Mesenteric fat pad (tissue), 1 donor: Measurements from ENCODE around the gene LYSMD4. TPM values are rescaled to one million over a fixed set of nuclear protein-coding genes. Genes with fewer than 3 reads are reported as not detected.

Experiments
- DNase-seq: peaks from one replicate; pipeline ENCODE4 v3.0.0-alpha.2; 2020; ENCODE audit warnings: low spot score
- total RNA-seq: library from RNA; stranded (reverse); fragmentation: NEBNext Ultra II Directional; extraction: Animal tissue kit (Norgen Biotek cat#: 25700); gene quantifications from one replicate; pipeline ENCODE4 v1.2.1, GENCODE V29; 2021
- donor health status: DM: yes; HTN: yes; CAD: no.

The LYSMD4 gene
- total RNA-seq, 1 donor from 2014 or later = 6.4 TPM

DNA sequence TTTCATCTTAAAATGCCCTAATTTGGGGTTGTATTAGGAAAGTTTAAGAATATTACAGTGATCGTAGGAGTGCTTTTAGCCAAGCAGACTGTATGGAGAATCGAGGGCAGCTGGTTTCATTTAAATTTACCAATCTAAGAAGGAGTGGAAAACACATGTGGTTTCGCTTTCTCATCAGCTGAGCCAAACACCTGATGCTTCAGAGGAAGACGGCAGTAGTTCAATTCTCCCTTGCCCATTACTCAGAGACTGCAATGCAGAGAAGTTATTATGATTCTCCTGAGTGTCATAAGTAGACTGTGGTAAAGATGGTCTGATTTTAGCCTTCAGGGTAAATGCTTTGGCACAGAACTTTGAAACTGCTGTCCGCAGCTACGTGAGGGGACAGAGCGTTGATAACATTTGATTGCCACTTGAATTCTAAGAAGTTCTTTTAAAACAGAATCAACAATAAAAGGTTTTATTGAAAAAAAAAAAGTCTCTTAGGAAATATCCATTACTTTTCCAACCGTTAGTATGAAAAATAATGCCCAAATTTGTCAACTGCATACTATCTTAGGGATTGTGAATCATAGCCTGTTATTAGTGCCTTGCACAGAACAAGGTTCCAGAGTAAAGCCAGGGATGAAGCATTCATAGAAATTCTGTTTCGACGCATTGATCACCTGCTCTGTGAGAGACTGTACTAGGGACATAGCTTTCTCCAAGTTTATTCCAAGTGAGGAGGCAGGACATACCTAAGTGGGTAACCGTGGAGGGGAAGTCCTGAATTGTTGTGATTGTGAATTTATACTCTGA, 25.6 kb downstream of the LYSMD4 start:
- DNase-seq = no peak

DNA sequence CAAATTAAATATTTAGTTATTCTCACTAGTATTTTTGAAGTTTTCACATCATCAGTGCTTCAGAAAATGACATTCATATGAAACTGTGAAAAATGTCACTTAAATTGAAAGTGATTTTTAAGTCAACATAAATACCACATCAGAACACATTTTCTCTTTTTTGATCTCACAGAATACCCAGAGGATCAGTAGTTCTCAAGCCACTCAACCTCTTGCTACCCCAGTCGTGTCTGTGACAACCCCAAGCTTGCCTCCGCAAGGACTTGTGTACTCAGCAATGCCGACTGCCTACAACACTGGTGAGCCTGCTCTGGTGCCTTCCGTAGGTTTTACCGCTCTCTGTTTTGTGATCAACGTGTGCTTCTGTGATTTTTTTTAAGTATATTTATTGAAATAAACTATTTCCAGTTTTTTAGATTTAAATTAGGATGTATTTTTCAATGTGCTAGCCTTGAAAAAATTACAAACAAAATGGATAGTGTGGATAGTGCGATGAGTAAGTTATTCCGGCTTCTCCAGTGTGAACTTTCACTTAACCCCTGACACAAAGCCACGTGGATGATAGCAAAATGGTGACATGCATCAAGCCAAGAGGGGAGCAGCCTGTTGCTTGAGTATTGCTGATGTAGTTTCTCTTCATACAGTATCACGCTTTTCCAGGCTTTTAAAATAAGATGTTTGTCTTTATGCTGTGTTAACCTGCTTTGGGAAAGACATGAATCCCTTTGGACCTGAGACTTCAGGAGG, 26.5 kb downstream of the LYSMD4 start:
- DNase-seq = no peak

DNA sequence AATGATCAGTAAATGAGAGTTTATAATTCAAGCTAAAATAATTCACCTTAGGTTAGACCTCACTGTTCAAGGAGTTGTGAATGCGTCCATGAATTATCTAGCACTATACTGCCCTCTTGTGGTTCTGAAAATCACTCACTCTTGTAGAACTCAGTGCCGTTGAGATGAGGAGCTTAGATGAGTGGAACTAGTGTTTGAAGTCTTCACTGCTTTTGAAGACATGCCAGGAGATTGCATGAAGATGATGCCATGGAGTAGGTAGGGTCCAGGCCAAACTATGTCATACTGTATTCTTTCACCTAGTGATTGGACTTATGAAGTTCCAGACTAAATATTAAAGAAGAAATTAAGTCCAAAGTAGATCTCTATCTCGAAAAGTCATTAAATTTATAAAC, 28.8 kb downstream of the LYSMD4 start:
- DNase-seq = no peak

DNA sequence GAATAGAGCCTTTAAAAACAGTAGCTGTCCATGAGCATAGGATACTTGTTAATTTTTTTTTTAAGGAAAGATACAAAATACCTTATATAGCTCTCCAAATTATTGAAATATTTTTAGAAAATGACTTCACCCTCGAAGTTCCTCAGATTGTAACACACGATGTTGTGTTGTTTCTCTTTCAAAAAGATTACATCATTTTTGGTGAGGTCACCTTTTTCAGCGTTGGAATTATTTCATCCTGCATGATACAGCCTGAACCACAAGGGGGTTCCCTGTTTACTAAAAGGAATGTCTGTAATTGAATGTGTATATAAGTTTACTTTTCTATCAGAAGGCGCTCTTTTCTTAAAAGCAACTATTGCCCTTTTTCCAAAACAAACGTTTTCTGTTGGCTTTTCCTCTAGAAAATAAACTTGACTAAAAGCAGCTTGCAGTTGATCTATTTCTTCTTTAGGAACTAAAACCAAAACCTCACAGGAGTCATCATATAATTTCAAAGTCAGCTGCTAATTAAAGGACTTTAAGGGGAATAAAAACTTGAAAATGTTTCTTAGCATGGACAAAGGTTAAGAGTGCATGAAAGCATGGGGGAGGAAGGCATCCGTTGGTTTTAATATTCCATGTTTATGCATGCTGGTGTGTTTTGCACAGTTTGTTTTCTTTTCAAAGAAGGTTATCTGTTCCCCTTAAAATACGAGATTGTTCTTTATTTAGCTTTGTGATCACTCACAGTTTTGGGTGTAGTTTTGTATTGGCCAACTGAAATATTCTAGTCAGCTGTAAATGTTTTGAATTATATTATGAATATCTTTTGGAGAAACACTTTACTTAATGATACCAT, 29.4 kb downstream of the LYSMD4 start:
- DNase-seq = no peak

DNA sequence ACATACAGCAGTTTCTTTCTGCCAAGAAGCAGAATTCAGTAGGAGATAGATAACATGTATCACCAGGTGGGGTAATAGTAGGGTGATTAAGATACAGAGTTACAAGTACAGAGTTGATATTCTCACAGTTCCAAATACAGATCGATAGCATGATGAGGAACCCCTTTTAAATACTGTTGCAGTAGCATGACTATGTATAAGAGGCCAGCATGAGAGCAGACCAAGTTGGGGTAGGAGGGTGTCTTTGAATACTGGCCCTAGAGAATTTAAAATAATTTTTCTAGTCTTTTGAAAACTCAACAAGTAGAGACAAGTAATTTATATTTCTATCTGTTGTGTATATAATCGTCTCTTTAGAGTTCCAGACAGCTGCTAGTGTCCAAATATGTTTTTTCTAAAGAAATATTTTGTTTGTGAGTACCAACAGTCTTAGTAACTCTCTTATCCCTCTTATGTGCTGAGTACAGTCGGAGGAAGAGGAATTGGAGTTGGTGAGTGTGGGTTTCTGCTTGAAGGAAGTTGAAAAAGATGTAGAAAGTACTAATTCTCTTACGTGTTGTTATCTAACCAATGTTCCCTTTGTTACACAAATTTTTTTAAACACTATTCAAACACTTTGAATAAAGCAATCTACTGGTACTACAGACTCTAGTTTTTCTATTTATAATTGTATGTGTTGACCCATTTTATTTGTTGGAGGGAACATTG, 30.2 kb downstream of the LYSMD4 start:
- DNase-seq = no peak

DNA sequence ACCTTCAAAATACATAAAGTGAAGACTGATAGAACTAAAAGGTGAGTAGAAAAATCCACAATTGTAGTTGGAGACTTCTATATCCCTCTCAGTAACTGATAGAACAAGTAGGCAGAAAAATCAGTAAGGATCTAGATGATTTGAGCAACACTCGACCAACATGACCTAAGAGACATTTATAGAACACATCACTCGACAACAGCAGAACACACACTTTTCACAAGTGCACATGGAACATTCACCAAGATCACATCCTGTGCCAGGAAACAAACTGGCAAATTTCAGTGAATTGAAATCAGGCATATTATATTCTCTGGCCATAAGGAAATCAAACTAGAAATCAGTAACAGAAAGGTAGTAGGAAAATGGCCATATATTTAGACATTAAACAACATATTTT, 37.1 kb downstream of the LYSMD4 start:
- no peak for DNase-seq

DNA sequence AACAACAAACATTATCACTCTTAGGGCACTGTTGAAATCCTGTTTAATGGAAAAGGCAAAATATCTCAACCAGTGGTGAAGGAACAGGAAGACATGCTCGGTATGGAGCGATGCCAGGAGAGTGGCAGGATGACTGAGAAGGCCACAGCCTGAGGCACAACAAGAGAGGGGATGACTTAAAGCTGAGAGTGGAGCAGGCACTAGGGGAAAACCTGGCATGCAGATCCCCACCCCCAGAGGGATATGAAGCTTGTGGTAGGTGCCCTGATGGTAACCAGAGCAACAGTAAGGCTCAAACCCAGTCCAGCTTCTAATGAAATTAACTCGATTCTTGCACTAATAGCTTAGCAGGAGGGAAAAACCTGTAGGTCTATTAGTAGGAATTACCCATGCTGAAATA, 40.4 kb downstream of the LYSMD4 start:
- no peak for DNase-seq

DNA sequence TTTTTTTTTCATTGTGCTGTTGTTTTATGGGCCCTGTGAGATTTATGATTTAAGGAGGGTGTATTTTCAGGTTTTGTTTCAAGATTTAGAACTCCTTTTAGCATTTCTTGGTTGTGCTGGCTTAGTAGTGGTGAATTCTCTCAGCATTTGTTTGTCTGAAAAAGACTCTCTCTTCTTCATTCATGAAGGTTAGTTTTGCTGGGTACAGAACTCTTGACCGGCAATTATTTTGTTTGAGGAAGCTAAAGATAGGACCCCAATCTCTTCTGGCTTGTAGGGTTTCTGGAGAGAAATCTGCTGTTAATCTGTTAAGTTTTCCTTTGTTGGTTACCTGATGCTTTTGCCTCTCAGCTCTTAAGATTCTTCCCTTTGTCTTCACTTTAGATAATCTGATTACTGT, 46.9 kb downstream of the LYSMD4 start:
- no peak for DNase-seq

DNA sequence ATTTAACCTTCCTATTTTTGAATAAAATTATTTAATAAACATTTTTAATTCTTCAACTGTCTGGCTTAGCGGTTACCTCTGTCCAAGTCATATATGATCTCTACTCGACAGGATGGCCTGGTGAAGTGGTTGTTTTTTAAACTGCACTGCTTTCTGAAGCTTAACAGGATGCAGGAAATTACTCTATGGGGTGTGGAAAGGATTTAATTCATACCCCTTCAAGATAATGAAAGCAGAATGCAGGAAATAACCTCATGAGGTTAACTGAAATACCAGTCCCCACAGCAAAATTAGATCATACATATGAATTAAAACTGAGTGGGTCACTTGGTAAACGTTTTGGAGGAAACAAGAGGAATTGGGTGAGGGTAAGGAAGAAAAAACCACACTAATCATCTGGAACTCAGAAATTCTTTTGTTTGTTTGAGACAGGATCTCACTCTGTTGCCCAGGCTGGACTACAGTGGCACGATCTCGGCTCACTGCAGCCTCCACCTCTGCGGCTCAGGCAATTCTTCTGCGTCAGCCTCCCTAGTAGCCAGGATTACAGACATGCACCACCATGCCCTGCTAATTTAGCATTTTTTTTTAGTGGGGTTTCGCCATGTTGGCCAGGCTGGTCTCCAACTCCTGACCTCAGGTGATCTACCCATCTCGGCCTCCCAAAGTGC, 50.1 kb downstream of the LYSMD4 start:
- no peak for DNase-seq

DNA sequence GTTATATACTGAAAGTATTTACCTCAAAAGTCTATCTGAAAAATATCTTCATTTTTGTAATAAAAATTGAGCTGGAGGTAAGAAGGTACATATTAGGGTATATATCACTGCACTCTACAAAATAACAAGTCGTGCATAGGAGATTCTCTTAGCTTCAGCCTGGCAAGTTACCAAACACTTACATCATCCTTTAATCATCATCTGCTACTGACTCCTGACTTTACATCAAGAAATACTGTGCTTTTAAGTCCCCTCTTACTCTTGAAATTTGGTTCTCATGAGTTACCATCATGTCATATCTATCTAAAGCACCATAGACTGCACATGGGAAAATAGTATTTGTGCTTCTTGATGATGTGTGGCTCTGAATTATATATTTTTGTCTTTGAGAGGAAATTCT, 50.8 kb downstream of the LYSMD4 start:
- DNase-seq = no peak

DNA sequence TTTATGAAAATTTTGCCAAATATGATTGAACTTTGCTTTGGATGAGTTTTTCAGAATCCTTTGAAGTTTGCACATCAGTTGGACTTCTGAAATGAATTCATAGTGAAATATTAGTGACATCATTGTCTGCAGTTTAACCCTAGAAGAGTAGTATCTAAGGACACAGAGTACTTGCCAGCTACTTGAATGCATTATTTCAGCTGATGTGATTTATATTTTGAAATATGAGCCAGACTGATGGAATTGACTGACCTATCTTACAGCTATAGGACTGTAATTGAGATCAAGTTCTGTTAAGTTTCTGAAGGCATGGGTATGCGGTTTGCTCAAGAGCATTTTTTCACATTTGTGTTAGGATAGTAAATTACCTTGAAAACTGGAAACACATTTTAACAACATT, 51.2 kb downstream of the LYSMD4 start:
- no peak for DNase-seq

DNA sequence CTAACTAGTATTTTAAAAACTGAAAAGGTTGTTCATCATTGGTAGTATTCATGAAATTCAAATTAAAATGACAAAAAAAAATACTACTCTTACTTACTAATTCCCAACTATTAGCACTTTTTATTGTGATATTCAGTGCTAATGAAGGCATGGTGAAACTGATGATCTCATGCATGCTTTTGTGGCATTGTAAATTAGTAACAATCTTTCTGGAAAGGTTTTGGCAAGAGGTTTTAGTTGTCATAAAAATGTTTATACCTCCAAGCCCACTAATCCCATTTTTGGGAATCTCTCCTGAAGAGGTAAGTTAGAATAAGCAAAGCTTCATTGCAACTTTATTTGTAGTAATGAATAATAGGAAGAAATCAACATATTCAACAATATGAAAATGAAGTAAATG, 53.0 kb downstream of the LYSMD4 start:
- DNase-seq = no peak

DNA sequence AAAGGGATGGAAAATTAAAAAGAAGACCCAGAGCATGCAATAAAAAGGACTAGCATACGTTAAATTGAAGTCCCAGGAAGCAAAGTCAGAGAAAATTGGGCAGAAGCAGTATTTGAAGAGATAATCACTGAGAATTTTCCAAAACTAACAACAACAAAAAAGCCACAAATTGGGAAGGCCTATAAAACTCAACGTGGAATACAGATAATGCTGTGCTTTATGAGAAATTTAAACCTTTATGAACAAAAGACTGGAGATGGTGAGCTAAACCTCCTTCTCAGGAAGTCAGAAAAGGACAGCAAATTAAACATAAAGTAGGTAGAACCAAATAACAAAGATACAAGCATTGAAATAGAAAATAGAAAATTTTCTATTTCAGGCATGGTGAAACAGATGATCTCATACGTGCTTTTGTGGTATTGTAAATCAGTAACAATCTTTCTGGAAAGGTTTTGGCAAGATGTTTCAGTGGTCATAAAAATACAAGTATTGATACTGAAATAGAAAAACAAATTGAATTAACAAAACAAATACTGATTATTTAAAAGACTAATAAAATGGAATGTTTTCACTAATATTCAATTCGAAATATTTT, 55.6 kb downstream of the LYSMD4 start:
- DNase-seq = no peak

Other genes with a start within 250 kb of the LYSMD4 start
- gene MEF2A, start 167.5 kb downstream of the LYSMD4 start, total RNA-seq = 68.0 TPM